ENCODE measurements around the gene CATSPER2. TPM values are rescaled to one million over a fixed set of nuclear protein-coding genes. Genes with fewer than 3 reads are reported as not detected.
"Not testable (repeated sequence)": the region's sequence is repeated elsewhere in the genome, so short reads cannot be mapped to it uniquely, and the experiment has no call there.

CATSPER2 gene
- polyA plus RNA-seq, 1 donor from 2014 or later = 4.5 TPM

- H3K36me3 ChIP-seq (ENCODE audit: insufficient read depth, low read length) = no peaks in the 10 kb centered on the region
- no peak overlapping the region for H3K27ac ChIP-seq (ENCODE audit: low read length)
- no peaks in the 10 kb centered on the region for H3K9me3 ChIP-seq (ENCODE audit: low read length)
- H3K9ac ChIP-seq (ENCODE audit: low read length) = no peak overlapping the region
- no peak overlapping the region for H3K4me3 ChIP-seq (ENCODE audit: low read length)
- TF ChIP-seq, protein P1, sequence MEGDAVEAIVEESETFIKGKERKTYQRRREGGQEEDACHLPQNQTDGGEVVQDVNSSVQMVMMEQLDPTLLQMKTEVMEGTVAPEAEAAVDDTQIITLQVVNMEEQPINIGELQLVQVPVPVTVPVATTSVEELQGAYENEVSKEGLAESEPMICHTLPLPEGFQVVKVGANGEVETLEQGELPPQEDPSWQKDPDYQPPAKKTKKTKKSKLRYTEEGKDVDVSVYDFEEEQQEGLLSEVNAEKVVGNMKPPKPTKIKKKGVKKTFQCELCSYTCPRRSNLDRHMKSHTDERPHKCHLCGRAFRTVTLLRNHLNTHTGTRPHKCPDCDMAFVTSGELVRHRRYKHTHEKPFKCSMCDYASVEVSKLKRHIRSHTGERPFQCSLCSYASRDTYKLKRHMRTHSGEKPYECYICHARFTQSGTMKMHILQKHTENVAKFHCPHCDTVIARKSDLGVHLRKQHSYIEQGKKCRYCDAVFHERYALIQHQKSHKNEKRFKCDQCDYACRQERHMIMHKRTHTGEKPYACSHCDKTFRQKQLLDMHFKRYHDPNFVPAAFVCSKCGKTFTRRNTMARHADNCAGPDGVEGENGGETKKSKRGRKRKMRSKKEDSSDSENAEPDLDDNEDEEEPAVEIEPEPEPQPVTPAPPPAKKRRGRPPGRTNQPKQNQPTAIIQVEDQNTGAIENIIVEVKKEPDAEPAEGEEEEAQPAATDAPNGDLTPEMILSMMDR (IDR thresholded peaks at IDR 0.05; ENCODE audit: poor library complexity, severe bottlenecking) = no peak
- TF ChIP-seq MXI1 (conservative IDR thresholded peaks at IDR 0.05; ENCODE audit: poor library complexity, severe bottlenecking) = no peak
- no peaks in the 10 kb centered on the region for H3F3A ChIP-seq (ENCODE audit: insufficient read depth, low read length, poor library complexity, severe bottlenecking)
- no peaks in the 10 kb centered on the region for H4K20me1 ChIP-seq (ENCODE audit: insufficient read depth)
- H3K4me2 ChIP-seq (ENCODE audit: low read length) = no peak overlapping the region
- no peaks in the 10 kb centered on the region for H3K79me2 ChIP-seq (replicated peaks; ENCODE audit: insufficient read depth, low read length)
- H3K27me3 ChIP-seq (ENCODE audit: insufficient read depth, low read depth, low read length) = no peaks in the 10 kb centered on the region
- H3K9me2 ChIP-seq (ENCODE audit: insufficient read depth, low read length) = no peaks in the 10 kb centered on the region
- no peak overlapping the region for H2AFZ ChIP-seq (ENCODE audit: low read depth, low read length)
Observed at GRCh38 chr15:43625106-43625505, 23.5 kb downstream of the CATSPER2 start.

- not testable (repeated sequence) for H2AFZ ChIP-seq (ENCODE audit: low read depth, low read length)
Observed at GRCh38 chr15:43622068-43622799, 26.4 kb downstream of the CATSPER2 start.

DNA sequence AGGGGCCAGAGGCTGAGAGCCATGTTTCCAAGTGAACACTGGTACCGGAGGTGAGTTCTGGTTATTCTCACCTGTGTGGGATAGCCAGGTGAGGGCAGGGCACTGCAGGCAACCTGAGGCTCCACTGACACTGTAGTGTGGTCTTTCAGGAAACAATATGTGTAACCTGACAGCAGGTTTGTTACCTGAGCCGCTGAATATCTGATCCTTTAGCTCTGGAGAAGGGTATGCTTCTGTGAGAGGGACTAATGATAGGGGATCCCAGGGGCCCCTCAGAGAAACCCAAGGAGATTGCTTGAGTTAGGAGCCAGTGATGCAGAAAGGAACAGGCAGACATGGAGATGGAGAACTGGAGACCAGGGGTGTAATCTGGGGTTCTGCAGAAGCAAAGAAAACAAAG lies 29.9 kb downstream of the CATSPER2 start, which contains the start of gene STRC:
TSS of gene STRC (minus strand) at position 101 of the 400 bp plus-strand sequence. CDS start at position 23, 78 bp downstream.
- H3K4me3 ChIP-seq (ENCODE audit: low read length); H3K9me3 ChIP-seq (ENCODE audit: low read length); H3K4me2 ChIP-seq (ENCODE audit: low read length); H3F3A ChIP-seq (ENCODE audit: insufficient read depth, low read length, poor library complexity, severe bottlenecking); H3K9me2 ChIP-seq (ENCODE audit: insufficient read depth, low read length); H3K36me3 ChIP-seq (ENCODE audit: insufficient read depth, low read length); H2AFZ ChIP-seq (ENCODE audit: low read depth, low read length); H3K27ac ChIP-seq (ENCODE audit: low read length); H3K27me3 ChIP-seq (ENCODE audit: insufficient read depth, low read depth, low read length); H3K79me2 ChIP-seq (replicated peaks; ENCODE audit: insufficient read depth, low read length); H4K20me1 ChIP-seq (ENCODE audit: insufficient read depth); H3K9ac ChIP-seq (ENCODE audit: low read length): not testable (repeated sequence)

More at GRCh38 chr15:43622068-43622799, 26.4 kb downstream of the CATSPER2 start:
- H3K79me2 ChIP-seq (replicated peaks; ENCODE audit: insufficient read depth, low read length); H3K4me2 ChIP-seq (ENCODE audit: low read length); H3F3A ChIP-seq (ENCODE audit: insufficient read depth, low read length, poor library complexity, severe bottlenecking); H4K20me1 ChIP-seq (ENCODE audit: insufficient read depth); H3K27me3 ChIP-seq (ENCODE audit: insufficient read depth, low read depth, low read length); H3K9me2 ChIP-seq (ENCODE audit: insufficient read depth, low read length); H3K36me3 ChIP-seq (ENCODE audit: insufficient read depth, low read length); H3K27ac ChIP-seq (ENCODE audit: low read length); H3K4me3 ChIP-seq (ENCODE audit: low read length); H3K9me3 ChIP-seq (ENCODE audit: low read length); H3K9ac ChIP-seq (ENCODE audit: low read length): not testable (repeated sequence)

DNA sequence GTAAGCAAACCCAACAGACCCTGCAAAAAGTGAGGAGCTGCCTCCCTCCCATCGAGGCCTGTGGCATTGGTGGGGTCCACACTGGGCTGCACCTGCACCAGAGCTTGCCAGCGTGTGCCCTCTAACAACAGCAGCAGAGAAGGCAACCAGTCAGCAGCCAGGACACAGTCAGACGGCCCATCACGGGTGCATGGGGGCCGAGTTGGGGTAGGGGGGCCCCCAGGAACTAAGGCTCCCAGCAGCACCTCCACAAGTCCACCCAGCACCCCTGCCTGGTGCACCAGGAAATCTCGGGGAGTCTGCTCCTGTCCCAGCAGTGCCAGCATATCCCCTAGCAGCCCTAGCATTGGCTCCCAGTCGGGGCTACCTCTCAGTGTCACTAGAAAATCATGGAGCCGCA lies 30.9 kb downstream of the CATSPER2 start:
- H3K9ac ChIP-seq (ENCODE audit: low read length); H3K27ac ChIP-seq (ENCODE audit: low read length); H2AFZ ChIP-seq (ENCODE audit: low read depth, low read length); H3K36me3 ChIP-seq (ENCODE audit: insufficient read depth, low read length); H3F3A ChIP-seq (ENCODE audit: insufficient read depth, low read length, poor library complexity, severe bottlenecking); H3K4me3 ChIP-seq (ENCODE audit: low read length); H3K9me3 ChIP-seq (ENCODE audit: low read length); H3K9me2 ChIP-seq (ENCODE audit: insufficient read depth, low read length); H4K20me1 ChIP-seq (ENCODE audit: insufficient read depth); H3K27me3 ChIP-seq (ENCODE audit: insufficient read depth, low read depth, low read length); H3K4me2 ChIP-seq (ENCODE audit: low read length); H3K79me2 ChIP-seq (replicated peaks; ENCODE audit: insufficient read depth, low read length): not testable (repeated sequence)

DNA sequence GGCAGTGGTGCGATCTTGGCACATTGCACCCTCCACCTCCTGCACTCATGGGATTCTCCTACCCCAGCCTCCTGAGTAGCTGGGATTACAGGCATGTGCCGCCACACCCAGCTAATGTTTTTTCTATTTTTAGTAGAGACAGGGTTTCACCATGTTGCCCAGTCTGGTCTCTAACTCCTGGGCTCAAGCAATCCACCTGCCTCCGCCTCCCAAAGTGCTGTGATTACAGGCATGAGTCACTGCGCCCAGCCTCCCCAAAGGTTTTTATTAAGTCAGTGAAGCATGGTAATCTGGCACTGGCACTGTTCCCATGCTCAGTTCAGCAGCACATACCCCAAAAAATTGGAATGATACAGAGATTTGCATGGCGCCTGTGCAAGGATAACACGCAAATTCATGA lies 46.4 kb downstream of the CATSPER2 start:
- not testable (repeated sequence) for H3K27me3 ChIP-seq (ENCODE audit: insufficient read depth, low read depth, low read length); H4K20me1 ChIP-seq (ENCODE audit: insufficient read depth); H3K27ac ChIP-seq (ENCODE audit: low read length); H3K9ac ChIP-seq (ENCODE audit: low read length); H3K9me2 ChIP-seq (ENCODE audit: insufficient read depth, low read length); H3K4me2 ChIP-seq (ENCODE audit: low read length); H2AFZ ChIP-seq (ENCODE audit: low read depth, low read length); H3K4me3 ChIP-seq (ENCODE audit: low read length); H3K36me3 ChIP-seq (ENCODE audit: insufficient read depth, low read length); H3F3A ChIP-seq (ENCODE audit: insufficient read depth, low read length, poor library complexity, severe bottlenecking); H3K79me2 ChIP-seq (replicated peaks; ENCODE audit: insufficient read depth, low read length); H3K9me3 ChIP-seq (ENCODE audit: low read length)

- not testable (repeated sequence) for H3K4me3 ChIP-seq (ENCODE audit: low read length); H3K79me2 ChIP-seq (replicated peaks; ENCODE audit: insufficient read depth, low read length); H3K4me2 ChIP-seq (ENCODE audit: low read length); H3K36me3 ChIP-seq (ENCODE audit: insufficient read depth, low read length); H3K27ac ChIP-seq (ENCODE audit: low read length); H2AFZ ChIP-seq (ENCODE audit: low read depth, low read length); H3K9me3 ChIP-seq (ENCODE audit: low read length); H3K27me3 ChIP-seq (ENCODE audit: insufficient read depth, low read depth, low read length); H3K9me2 ChIP-seq (ENCODE audit: insufficient read depth, low read length); H4K20me1 ChIP-seq (ENCODE audit: insufficient read depth); H3K9ac ChIP-seq (ENCODE audit: low read length); H3F3A ChIP-seq (ENCODE audit: insufficient read depth, low read length, poor library complexity, severe bottlenecking)
Observed at GRCh38 chr15:43600200-43600599, 48.4 kb downstream of the CATSPER2 start.

- H3K4me2 ChIP-seq (ENCODE audit: low read length); H3K9ac ChIP-seq (ENCODE audit: low read length); H3K36me3 ChIP-seq (ENCODE audit: insufficient read depth, low read length); H3K4me3 ChIP-seq (ENCODE audit: low read length); H3K27ac ChIP-seq (ENCODE audit: low read length); H3K9me2 ChIP-seq (ENCODE audit: insufficient read depth, low read length); H3K79me2 ChIP-seq (replicated peaks; ENCODE audit: insufficient read depth, low read length); H3K9me3 ChIP-seq (ENCODE audit: low read length); H3F3A ChIP-seq (ENCODE audit: insufficient read depth, low read length, poor library complexity, severe bottlenecking); H4K20me1 ChIP-seq (ENCODE audit: insufficient read depth); H3K27me3 ChIP-seq (ENCODE audit: insufficient read depth, low read depth, low read length); H2AFZ ChIP-seq (ENCODE audit: low read depth, low read length): not testable (repeated sequence)
Observed at GRCh38 chr15:43599131-43599530, 49.5 kb downstream of the CATSPER2 start.

Data from neural cell (in vitro differentiated cells).